Adrenal gland (tissue), 12 donors: ENCODE measurements around the gene CNST. TPM values are rescaled to one million over a fixed set of nuclear protein-coding genes. Genes with fewer than 3 reads are reported as not detected.

Experiments
- DNase-seq, 7 donors: peaks; one replicate each; pipeline ENCODE4 v3.0.0-alpha.2; 2019 to 2020
- H3K27ac ChIP-seq, 5 donors: fragments of 200-600 bp; sonication (generic) in 4 of 5; 1 replicate in 3 of 5; 2 replicates in 2 of 5; pipeline versions ENCODE4 v1.5.1 to v1.8.0; 2016 to 2020; ENCODE audit warnings: mild to moderate bottlenecking in 1 of 5
- H3K27me3 ChIP-seq: fragments of 200-600 bp; 2 replicates; pipeline ENCODE4 v1.8.0; 2021
- H3K36me3 ChIP-seq, 2 donors: fragments of 200-600 bp; replicated peaks in 1 of 2; 1 replicate in 1 of 2; 2 replicates in 1 of 2; pipeline versions ENCODE4 v1.5.1 to v1.8.0; 2018 to 2022
- H3K4me1 ChIP-seq, 2 donors: fragments of 200-600 bp; replicated peaks in 1 of 2; 1 replicate in 1 of 2; 2 replicates in 1 of 2; pipeline versions ENCODE4 v1.5.1 to v1.8.0; 2018 to 2021
- H3K4me3 ChIP-seq, 4 donors: fragments of 200-600 bp; sonication (generic) in 3 of 4; one replicate each; pipeline ENCODE4 v1.5.1; 2016 to 2018
- H3K9me3 ChIP-seq, 3 donors: fragments of 200-600 bp; sonication (generic) in 1 of 3; replicated peaks in 1 of 3; 1 replicate in 2 of 3; 2 replicates in 1 of 3; pipeline versions ENCODE4 v1.5.1 to v1.8.0; 2016 to 2021
- CTCF ChIP-seq, 6 experiments: fragments of 450-650 bp in 4 of 6; fragments of 200-600 bp in 2 of 6; sonication (generic) in 1 of 6; IDR thresholded peaks; 1 replicate in 5 of 6; 2 replicates in 1 of 6; pipeline versions ENCODE4 v1.5.1 to v1.8.0; 2016 to 2021; ENCODE audit warnings: antibody characterized with exemption in 6 of 6, mild to moderate bottlenecking in 2 of 6, moderate library complexity in 1 of 6
- POLR2A ChIP-seq, 2 donors: fragments of 450-650 bp; IDR thresholded peaks; one replicate each; pipeline ENCODE4 v1.6.1; 2017; ENCODE audit warnings: antibody characterized with exemption in 2 of 2, mild to moderate bottlenecking in 2 of 2, moderate library complexity in 1 of 2
- WGBS, 4 donors: extraction: QIAGEN DNeasy Blood & Tissue Kit in 2 of 4; methylation state at CpG; one replicate each; pipeline versions ENCODE4 v1.1.5 to v1.1.7; 2013 to 2017; 5-methylcytosine and 5-hydroxymethylcytosine counted together
- intact Hi-C, 2 donors: fragments of 100-400 bp; cut with DNase I; formaldehyde crosslinking; loops; one replicate each; pipeline versions ENCODE4 v1.14.1 to v1.15.0; 2022 to 2023
- polyA plus RNA-seq, 3 donors: library from polyadenylated mRNA; stranded (reverse); fragments of 200-250 nt in 2 of 3; fragments of 350-450 nt in 1 of 3; fragmentation: Illumina TruSeq in 1 of 3; extraction: RNeasy Lipid Tissue Mini Kit (QIAGEN cat#74804) in 1 of 3; gene quantifications; one replicate each; pipeline ENCODE4 v1.2.3, GENCODE V29; 2013 to 2014
- total RNA-seq, 9 donors: library from RNA; depleted of rRNA in 4 of 9; stranded (reverse); fragments of >200 nt in 4 of 9; fragments of 120-200 nt in 1 of 9; fragmentation: NEBNext Ultra II Directional in 1 of 9; extraction: Animal tissue kit (Norgen Biotek cat#: 25700) in 1 of 9; gene quantifications; one replicate each; pipeline versions ENCODE4 v1.1.0 to v1.2.4, GENCODE V29; 2013 to 2023
- donor health status: healthy with polysubstance abuse.
- donor health status: Bipolar disorder and iron deficiency.
- donor health status: DM: yes; HTN: yes; CAD: no.
- donor health status: DM: no; HTN: no; CAD: no.
- donor health status: DM: no; HTN: no; CAD: no.
- donor health status: DM: yes; HTN: yes; CAD: no.

The CNST gene
- total and polyA plus RNA-seq, 12 donors, result 11.4 to 85.6 (median 47.3) TPM

GRCh38 chr1:246544001-246544400 is 22.3 kb upstream of the CNST start:
- DNase-seq, result no peak
- H3K27me3 ChIP-seq, result no peaks in the 10 kb centered on the region
- H3K27ac ChIP-seq, result no peak overlapping the region
- no peaks in the 10 kb centered on the region for H3K4me1 ChIP-seq
- WGBS, 4 donors, result 91 to 100% (median 93%) methylated on average over 1 of the region's 1 CpG
- TF ChIP-seq POLR2A (IDR thresholded peaks at IDR 0.05) (no peak), CTCF (IDR thresholded peaks at IDR 0.05) (no peak)
- intact Hi-C loops, result no loop called here
- H3K4me3 ChIP-seq, result no peak overlapping the region
- H3K36me3 ChIP-seq, result peaks cover 0 to 72% of the 10 kb centered on the region in 2 donors
- H3K9me3 ChIP-seq, result no peaks in the 10 kb centered on the region

- DNase-seq, result no peak
- no peak for TF ChIP-seq CTCF (IDR thresholded peaks at IDR 0.05)
- TF ChIP-seq POLR2A (IDR thresholded peaks at IDR 0.05), result no peak
- H3K27me3 ChIP-seq, result no peaks in the 10 kb centered on the region
- peaks cover 0 to 41% of the 10 kb centered on the region in 2 donors for H3K36me3 ChIP-seq
- H3K4me3 ChIP-seq, result no peak overlapping the region
- WGBS, 4 donors, result 39 to 56% (median 48%) methylated on average over 4 of the region's 4 CpGs
- intact Hi-C loops, result loop anchor here in 1 of 2 donors (10.0 kb wide), 1 partner anchor 95 kb away; no protein-coding TSS in a partner anchor
- H3K27ac ChIP-seq, result no peak overlapping the region
- no peaks in the 10 kb centered on the region for H3K9me3 ChIP-seq
- H3K4me1 ChIP-seq, result no peaks in the 10 kb centered on the region
Measured at GRCh38 chr1:246549665-246550064, 16.6 kb upstream of the CNST start.

DNA sequence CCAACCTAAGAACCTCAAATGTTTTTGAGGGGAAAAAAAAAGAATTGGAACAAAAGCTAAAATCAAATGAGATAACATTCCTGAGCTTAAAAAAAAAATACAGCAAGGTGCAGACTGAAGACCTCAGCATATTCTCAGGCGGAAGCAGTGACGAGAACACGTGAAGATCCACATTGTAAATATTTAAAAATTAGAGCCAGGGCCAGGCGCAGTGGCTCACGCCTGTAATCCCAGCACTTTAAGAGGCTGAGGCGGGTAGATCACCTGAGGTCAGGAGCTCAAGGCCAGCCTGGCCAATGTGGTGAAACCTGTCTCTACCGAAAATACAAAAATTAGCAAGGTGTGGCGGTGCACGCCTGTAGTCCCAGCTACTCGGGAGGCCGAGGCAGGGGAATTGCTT is 15.9 kb upstream of the CNST start:
- Histone ChIP-seq H3K27me3 (no peaks in the 10 kb centered on the region), H3K27ac (no peak overlapping the region), H3K9me3 (no peaks in the 10 kb centered on the region), H3K4me1 (no peaks in the 10 kb centered on the region), H3K4me3 (no peak overlapping the region), H3K36me3 (peaks cover 0 to 37% of the 10 kb centered on the region in 2 donors)
- intact Hi-C loops, result loop anchor here in 1 of 2 donors (10.0 kb wide), 1 partner anchor 94 kb away; no protein-coding TSS in a partner anchor
- 68 to 72% (median 71%) methylated on average over 11 of the region's 11 CpGs for WGBS, 4 donors
- TF ChIP-seq POLR2A (IDR thresholded peaks at IDR 0.05) (no peak), CTCF (IDR thresholded peaks at IDR 0.05) (no peak)
- DNase-seq, result no peak

DNA sequence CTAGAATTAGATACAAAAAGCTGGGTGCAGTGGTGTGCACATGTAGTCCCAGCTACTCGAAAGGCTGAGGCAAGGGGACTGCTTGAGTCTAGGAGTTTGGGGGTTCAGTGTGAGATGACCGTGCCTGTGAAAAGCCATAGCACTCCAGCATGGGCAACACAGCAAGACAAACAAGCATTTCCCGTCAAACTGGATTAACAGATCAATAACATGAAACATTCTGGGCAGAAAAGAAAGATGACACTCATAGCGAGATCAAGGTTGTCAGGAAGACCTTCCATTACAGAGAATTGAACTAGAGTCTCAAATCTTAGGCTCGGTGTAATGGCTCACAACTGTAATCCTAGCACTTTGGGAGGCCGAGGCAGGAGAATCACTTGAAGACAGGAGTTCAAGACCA is 14.1 kb upstream of the CNST start:
- WGBS, 4 donors, result 80 to 95% (median 93%) methylated on average over 6 of the region's 6 CpGs
- TF ChIP-seq CTCF (IDR thresholded peaks at IDR 0.05) (no peak), POLR2A (IDR thresholded peaks at IDR 0.05) (no peak)
- no peak for DNase-seq
- no peaks in the 10 kb centered on the region for H3K4me1 ChIP-seq
- no peak overlapping the region for H3K4me3 ChIP-seq
- H3K9me3 ChIP-seq, result no peaks in the 10 kb centered on the region
- peaks cover 0 to 48% of the 10 kb centered on the region in 2 donors for H3K36me3 ChIP-seq
- no peak overlapping the region for H3K27ac ChIP-seq
- H3K27me3 ChIP-seq, result no peaks in the 10 kb centered on the region
- intact Hi-C loops, result loop anchor here in 1 of 2 donors (10.0 kb wide), 1 partner anchor 93 kb away; no protein-coding TSS in a partner anchor
